Activated CD4-positive, alpha-beta T cell treated with anti-CD3 and anti-CD28 coated beads, Interleukin-2, amount 50 U/mL, for 1 hour (primary cell): ENCODE results near the gene TPSG1.

Experiments used
- DNase-seq: peaks from one replicate; pipeline ENCODE4 v3.0.0-alpha.2; 2020

TPSG1 gene

DNA sequence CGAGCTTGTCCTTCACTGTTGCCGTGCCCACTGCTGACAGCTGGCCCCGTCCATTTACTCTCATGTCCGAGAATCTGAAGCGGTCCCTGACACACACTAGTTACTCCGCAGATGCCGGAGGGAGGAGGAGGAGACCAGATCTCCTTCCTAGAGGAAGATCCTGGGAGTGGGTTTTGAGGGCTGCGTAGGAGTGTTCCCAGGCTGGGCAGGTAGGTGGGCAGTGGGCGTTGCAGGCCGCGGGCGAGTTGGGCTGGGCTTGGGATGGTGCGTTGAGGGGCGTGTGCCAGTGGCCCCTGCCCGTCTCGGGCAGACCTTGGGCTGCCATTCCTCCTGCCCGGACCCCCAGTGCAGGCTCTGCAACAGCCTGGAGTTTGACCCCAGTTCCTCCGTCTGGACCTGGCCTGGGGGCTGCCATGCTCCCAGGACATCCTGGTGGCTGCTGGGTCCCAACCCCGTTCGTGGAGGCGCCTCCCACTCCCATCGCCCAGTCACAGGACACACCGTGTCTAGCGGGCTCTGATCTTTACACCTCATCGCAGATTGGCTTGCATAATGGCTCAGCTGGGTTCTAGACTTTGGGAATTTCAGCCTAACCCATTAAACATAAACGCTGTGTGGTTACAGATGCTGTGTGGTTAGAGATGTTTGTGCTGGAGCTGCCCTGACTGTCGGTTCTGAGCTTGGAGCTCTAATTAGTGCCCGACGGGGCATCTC is 49.3 kb downstream of the TPSG1 start:
- DNase-seq, result no peak

DNA sequence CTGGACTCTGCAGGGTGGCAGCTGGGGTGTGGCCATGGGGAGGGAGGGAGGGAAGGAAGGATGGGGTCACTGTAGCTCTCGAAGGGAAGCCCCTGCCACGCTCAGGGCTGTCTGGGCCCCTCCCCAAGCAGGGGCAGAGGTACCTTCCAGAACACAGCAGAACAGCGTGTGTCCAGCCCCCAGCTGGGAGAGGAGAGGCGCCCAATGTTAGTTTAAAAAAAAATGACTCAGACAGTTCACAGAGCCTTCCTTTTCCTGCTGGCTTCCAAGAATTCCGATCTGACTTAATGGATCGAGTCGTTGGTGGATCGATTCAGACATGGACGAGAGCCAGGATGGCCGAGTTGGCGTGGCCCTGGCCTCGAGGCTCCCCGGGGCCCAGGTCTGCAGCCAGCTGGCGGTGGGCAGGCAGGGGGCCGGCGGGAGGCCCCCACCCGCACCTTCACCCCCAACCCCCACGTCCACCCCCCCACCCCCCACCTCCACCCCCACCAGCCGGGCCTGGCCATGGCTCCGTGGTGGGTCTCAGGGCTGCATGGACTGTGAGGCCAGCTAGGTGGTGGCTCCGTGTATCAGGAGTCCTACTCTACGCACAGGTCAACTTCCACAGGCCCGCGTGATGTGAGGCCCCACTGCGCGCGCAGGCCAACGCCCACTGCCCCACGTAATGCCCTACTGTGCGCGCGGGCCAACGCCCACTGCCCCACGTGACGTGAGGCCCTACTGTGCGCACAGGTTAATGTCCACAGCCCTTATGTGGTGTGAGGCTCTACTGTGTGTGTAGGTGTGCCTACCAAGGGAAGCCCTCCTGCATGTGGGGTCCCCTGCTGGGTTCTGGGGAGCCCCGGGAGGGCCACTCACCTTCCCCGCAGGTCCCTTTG is 50.4 kb downstream of the TPSG1 start:
- no peak for DNase-seq

DNA sequence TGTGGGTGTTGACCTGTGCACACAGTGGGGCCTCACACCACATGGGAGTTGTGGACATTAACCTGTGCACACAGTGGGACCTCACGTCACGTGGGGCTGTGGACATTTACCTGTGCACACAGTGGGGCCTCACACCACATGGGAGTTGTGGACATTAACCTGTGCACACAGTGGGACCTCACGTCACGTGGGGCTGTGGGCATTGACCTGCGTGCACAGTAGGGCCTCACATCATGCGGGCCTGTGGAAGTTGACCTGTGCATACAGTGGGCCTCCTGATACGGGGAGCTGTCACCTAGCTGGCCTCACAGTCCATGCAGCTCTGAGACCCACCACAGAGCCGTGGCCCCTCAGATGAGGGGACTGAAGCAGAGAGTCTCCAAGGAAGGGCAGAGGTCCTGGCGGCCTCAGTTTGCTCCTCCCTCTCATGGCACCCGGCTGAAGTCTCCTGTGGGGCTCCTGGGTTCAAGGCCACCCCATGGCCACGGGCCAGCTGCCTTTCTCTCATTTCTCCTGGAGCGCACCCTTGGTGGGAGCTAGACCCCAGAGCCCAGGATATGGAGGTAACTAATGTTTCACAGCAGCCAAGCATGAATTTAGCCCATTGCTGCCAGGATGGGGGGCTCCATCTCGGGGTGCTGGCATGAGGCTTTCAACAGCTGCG is 51.1 kb downstream of the TPSG1 start:
- no peak for DNase-seq

DNA sequence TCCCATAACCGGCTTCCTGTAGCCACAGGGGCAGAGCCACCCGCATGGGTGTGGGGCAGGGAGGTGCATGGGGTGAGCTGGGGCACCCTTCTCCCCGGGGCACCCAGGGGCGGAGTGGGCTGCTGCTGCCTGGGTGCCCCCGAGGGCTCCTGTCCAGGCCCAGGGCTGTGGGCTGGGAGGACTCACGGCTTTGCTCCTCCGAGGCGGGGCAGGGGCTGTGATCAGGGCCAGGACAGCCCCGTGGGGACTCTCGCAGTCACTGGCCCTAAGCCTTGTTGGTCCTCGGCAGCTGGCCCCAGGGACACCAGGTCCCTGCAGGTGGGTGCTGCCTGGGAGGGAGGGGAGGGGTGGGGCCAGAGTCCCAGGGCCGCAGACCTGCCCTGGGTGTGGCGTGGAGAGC is 52.4 kb downstream of the TPSG1 start:
- no peak for DNase-seq

DNA sequence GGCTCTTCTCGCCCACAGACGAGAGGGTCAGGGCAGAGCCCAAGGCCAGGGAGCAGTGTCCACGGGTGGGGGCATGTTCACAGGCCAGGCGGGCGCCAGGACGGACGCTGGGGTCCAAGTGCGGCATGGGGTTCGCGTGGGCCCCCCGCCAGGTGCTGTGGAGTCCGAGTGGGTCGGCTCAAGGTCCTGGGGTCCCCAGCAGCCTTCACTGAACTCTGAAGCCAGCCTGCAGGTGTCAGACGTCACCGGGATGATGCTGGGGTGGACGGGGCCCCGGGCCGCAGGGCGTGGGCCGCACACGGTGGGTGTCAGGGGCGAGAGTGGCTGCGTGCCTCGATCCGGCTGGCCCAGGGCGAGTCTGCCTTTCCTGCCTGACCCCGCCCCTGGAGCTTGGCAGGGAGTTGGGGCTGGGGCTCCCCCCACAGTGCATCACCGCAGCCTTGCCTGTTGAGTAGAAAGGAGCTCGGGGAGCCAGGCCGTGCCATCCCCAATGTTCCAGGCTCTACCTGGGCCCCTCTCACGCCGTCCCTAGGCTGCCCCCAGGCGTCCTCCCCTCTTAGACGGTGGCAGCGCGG is 53.1 kb downstream of the TPSG1 start:
- DNase-seq, result no peak
